Adrenal gland (tissue), 5 donors: ENCODE data around the gene SMO.

Experiments
- POLR2A ChIP-seq, 2 donors: fragments of 450-650 bp; IDR thresholded peaks; one replicate each; pipeline ENCODE4 v1.6.1; 2017; ENCODE audit warnings: antibody characterized with exemption in 2 of 2, mild to moderate bottlenecking in 2 of 2, moderate library complexity in 1 of 2
- TF ChIP-seq, protein P1 (sequence below), 6 experiments: fragments of 450-650 bp in 4 of 6; fragments of 200-600 bp in 2 of 6; sonication (generic) in 1 of 6; IDR thresholded peaks; 1 replicate in 5 of 6; 2 replicates in 1 of 6; pipeline versions ENCODE4 v1.5.1 to v1.8.0; 2016 to 2021; ENCODE audit warnings: antibody characterized with exemption in 6 of 6, mild to moderate bottlenecking in 2 of 6, moderate library complexity in 1 of 6
- donor health status: DM: no; HTN: no; CAD: no.

- TF ChIP-seq POLR2A (IDR thresholded peaks at IDR 0.05) = no peak
- TF ChIP-seq, protein P1, sequence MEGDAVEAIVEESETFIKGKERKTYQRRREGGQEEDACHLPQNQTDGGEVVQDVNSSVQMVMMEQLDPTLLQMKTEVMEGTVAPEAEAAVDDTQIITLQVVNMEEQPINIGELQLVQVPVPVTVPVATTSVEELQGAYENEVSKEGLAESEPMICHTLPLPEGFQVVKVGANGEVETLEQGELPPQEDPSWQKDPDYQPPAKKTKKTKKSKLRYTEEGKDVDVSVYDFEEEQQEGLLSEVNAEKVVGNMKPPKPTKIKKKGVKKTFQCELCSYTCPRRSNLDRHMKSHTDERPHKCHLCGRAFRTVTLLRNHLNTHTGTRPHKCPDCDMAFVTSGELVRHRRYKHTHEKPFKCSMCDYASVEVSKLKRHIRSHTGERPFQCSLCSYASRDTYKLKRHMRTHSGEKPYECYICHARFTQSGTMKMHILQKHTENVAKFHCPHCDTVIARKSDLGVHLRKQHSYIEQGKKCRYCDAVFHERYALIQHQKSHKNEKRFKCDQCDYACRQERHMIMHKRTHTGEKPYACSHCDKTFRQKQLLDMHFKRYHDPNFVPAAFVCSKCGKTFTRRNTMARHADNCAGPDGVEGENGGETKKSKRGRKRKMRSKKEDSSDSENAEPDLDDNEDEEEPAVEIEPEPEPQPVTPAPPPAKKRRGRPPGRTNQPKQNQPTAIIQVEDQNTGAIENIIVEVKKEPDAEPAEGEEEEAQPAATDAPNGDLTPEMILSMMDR (IDR thresholded peaks at IDR 0.05) = no peak
Observed at GRCh38 chr7:129149511-129149910, 38.9 kb upstream of the SMO start.
